SK-N-SH treated with all-trans-retinoic acid at 6 μM for 48 hours (cell line): Measurements from ENCODE around the gene RBM22.

Source experiments
- ESRRG ChIP-seq: fragments of 250-450 bp; sonication (Bioruptor Pico); IDR thresholded peaks from 2 replicates; pipeline ENCODE4 v1.6.1; 2021; ENCODE audit warnings: mild to moderate bottlenecking
- ISL1 ChIP-seq: fragments of 250-450 bp; sonication (Bioruptor Pico); IDR thresholded peaks from 2 replicates; pipeline ENCODE4 v2.1.2; 2022; ENCODE audit warnings: mild to moderate bottlenecking, moderate library complexity
- PATZ1 ChIP-seq: fragments of 250-450 bp; sonication (Bioruptor Pico); IDR thresholded peaks from 2 replicates; pipeline ENCODE4 v1.8.0; 2020; ENCODE audit warnings: mild to moderate bottlenecking, moderate library complexity, borderline replicate concordance
- RARB ChIP-seq: fragments of 250-450 bp; sonication (Bioruptor Pico); IDR thresholded peaks from 2 replicates; pipeline ENCODE4 v1.8.0; 2021; ENCODE audit warnings: mild to moderate bottlenecking, moderate library complexity
- ZC3H10 ChIP-seq: fragments of 250-450 bp; sonication (Bioruptor Pico); IDR thresholded peaks from 2 replicates; pipeline ENCODE4 v1.5.1; 2021; ENCODE audit warnings: mild to moderate bottlenecking, moderate library complexity
- ZFP3 ChIP-seq: fragments of 250-450 bp; sonication (Bioruptor Pico); IDR thresholded peaks from 2 replicates; pipeline ENCODE4 v1.5.0; 2020; ENCODE audit warnings: mild to moderate bottlenecking, moderate library complexity
- ZFP30 ChIP-seq: fragments of 450-650 bp; formaldehyde crosslinking; IDR thresholded peaks from 2 replicates; pipeline ENCODE4 v1.5.0; 2022; ENCODE audit warnings: mild to moderate bottlenecking, moderate library complexity
- ZNF70 ChIP-seq: fragments of 450-650 bp; formaldehyde crosslinking; IDR thresholded peaks from 2 replicates; pipeline ENCODE4 v1.5.0; 2020; ENCODE audit warnings: mild to moderate bottlenecking, moderate library complexity

GRCh38 chr5:150641006-150641570, 59.8 kb downstream of the RBM22 start:
- TF ChIP-seq ZFP30 (no peak), ESRRG (CRISPR knock-in tag) (no peak), ZFP3 (CRISPR knock-in tag) (no peak; the same call in 1 of the 2 replicates), ZC3H10 (CRISPR knock-in tag) (no peak), RARB (no peak), ZNF70 (CRISPR knock-in tag) (no peak), PATZ1 (CRISPR knock-in tag) (no peak), ISL1 (no peak)
